Dermis lymphatic vessel endothelial cell (primary cell): Measurements from ENCODE around the gene UBASH3A. TPM values are rescaled to one million over a fixed set of nuclear protein-coding genes. Genes with fewer than 3 reads are reported as not detected.

ENCODE experiments used
- total RNA-seq: library from RNA; depleted of rRNA; stranded (reverse); fragments of >200 nt; gene quantifications from 2 replicates; pipeline ENCODE4 v1.2.1, GENCODE V29; 2014

UBASH3A gene, protein sequence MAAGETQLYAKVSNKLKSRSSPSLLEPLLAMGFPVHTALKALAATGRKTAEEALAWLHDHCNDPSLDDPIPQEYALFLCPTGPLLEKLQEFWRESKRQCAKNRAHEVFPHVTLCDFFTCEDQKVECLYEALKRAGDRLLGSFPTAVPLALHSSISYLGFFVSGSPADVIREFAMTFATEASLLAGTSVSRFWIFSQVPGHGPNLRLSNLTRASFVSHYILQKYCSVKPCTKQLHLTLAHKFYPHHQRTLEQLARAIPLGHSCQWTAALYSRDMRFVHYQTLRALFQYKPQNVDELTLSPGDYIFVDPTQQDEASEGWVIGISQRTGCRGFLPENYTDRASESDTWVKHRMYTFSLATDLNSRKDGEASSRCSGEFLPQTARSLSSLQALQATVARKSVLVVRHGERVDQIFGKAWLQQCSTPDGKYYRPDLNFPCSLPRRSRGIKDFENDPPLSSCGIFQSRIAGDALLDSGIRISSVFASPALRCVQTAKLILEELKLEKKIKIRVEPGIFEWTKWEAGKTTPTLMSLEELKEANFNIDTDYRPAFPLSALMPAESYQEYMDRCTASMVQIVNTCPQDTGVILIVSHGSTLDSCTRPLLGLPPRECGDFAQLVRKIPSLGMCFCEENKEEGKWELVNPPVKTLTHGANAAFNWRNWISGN
- not detected in 2 replicates for total RNA-seq

DNA sequence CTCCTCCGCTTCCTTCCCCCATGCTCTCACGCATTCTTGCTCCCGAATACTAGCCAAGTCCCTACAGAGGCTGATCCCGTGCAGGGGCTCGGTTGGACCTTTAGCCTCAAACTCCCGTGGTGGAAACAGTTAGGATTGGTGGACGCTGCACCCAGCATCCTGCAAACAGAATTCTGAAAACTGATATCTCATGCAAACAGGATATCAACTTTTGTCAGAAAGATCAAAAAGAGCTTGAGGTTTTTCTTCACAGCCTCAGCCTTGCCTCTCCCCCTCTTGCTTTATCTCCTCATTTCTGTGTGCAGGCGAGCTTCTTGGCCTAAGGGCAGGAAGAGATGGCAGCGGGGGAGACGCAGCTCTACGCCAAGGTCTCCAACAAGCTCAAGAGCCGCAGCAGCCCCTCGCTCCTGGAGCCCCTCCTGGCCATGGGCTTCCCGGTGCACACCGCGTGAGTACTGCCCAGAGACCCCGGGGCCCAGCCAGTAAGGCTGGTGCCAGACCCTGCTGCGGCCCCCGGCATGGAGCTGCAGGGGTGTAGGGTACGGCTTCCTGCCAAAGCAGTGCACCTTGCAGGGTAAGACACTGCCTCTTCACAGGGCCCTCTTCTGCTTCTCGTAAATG lies at the start of gene UBASH3A:
Gene UBASH3A (plus strand): TSS at position 292 of the 621 bp plus-strand sequence. CDS start 44 bp downstream, at position 336.

DNA sequence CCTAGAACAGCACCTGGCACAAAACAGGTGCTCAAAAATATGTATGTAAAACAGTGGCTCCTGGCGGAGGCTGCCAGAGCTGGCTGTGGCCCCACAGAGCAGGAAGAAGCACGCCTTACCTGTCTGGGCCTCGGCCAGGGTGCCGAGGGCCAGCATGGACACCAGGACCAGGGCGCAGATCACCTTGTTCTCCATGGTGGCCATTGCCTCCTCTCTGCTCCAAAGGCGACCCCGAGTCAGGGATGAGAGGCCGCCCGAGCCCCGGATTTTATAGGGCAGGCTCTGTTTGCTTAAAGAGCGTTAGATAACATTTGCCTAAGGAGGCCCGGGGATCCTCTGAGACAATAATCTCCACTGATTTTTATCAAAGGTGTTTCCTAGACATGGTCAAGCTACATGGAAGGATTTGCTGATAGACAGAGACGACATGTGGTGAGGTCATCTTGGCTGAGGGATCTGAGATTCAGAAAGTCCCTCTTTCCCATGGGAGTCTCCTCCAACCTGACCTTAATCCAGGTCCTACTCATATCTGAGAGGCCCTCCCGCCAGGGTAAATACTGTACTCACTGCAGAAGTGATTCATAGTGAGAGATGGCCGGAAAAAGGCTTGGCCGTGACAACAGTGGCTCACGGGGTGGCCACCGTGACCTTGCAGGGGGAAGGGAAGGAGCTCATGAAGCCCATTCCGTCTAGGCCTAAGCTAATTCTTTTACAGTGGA lies 37.3 kb upstream of the UBASH3A start, which contains the start of gene TFF1:
Gene TFF1 (minus strand): TSS at position 244 of the 719 bp plus-strand sequence. CDS start 40 bp downstream, at position 204.

DNA sequence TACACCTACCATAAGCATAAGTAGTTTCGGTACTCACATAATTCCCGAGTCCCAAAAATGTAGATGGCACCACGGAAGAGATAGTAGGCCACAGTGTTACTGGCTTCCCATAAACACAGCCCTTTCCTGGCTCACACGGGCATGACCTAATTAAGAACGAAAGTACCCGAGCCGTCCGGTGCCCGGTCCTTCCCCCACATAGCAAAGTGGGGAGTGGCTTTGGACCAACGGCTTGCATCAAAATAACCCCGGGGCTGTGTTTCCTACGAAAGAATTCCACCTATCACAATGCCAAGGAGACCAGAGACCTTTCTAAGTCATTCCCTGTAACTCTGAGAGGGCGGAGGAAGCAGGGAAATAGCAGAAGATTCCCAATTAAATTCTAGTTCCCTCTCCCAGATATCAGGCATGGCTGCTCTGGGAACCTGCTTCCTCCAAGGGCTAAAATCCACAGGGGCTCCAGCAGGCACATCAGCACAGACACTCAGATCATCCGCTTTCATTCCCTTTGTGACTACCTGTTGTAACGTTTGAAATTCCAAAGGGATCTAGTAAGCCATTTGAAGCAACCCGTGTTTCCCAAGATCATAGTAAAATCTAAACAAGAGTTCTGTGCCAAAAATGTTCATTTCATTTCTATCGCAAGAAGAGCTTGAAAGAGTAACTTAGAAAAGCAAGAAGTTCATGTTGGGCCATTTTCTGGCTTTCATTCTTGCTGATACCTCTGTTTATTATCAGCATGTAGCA lies 7.6 kb upstream of the UBASH3A start, which contains the start of gene TMPRSS3:
Gene TMPRSS3 (minus strand): TSS at position 148 of the 747 bp plus-strand sequence. CDS start 635 bp downstream, outside the sequence.

DNA sequence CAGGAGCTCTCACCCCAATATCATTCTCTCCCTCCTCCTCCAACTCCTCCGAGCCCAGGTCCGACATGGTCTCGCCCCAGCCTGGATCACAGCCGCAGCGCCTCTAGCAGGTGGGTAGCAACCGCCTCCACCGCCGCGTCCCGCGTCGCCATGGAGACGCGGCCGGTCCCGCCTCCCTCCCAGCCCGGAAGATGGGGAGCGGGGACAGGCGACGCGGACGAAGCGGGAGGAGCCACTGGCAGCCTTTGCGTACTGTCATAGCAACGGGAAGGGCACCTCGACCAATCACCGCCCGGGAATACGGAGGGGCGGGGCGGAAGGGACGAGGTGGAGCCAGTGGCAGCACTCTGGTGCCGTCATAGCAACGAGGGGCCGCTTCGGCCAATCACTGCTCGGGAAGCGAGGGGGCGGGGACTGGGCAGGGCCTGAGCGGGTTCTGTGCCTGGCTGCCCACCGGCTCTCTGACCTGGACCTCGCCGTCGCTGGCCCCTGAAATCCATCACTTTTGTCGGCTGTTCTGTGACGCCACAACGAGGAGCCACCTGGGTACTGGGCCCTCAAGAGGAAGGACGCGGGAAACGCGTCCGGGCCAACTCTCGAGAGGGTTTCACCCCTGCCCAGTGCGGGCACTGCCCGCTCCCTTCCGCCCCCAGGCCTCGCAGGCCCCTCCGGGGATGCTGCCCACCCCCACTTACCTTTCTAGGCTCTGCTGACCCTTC lies 92.6 kb downstream of the UBASH3A start, which contains the start of gene RSPH1:
Gene RSPH1 (minus strand): TSS at position 105 of the 719 bp plus-strand sequence. CDS start 38 bp downstream, at position 67.

Other genes with a start within 250 kb of the UBASH3A start
- gene ABCG1, start 184.8 kb upstream of the UBASH3A start, total RNA-seq: 147 and 186 TPM in 2 replicates
- 163 and 275 TPM in 2 replicates for gene TFF3, start 88.5 kb upstream of the UBASH3A start, total RNA-seq
- gene TFF2, start 52.9 kb upstream of the UBASH3A start, total RNA-seq: not detected in 2 replicates
- gene TFF1, start 37.4 kb upstream of the UBASH3A start, total RNA-seq: not detected in 2 replicates
- gene TMPRSS3, start 7.8 kb upstream of the UBASH3A start, total RNA-seq: not detected in 2 replicates
- not detected in 2 replicates for gene RSPH1, start 92.3 kb downstream of the UBASH3A start, total RNA-seq
- gene SLC37A1, start 110.0 kb downstream of the UBASH3A start, total RNA-seq: 10.0 and 18.3 TPM in 2 replicates
- 2.1 and 4.9 TPM in 2 replicates for gene PDE9A, start 249.7 kb downstream of the UBASH3A start, total RNA-seq